Left ventricle myocardium superior (tissue), 1 donor: ENCODE results near the gene WNT1. TPM values are rescaled to one million over a fixed set of nuclear protein-coding genes. Genes with fewer than 3 reads are reported as not detected.

ENCODE experiments used
- ATAC-seq: fragments of 200-7000 bp; cut with Tn5 transposase; one replicate; pipeline ENCODE4 v1.9.1; 2020; ENCODE audit warnings: mild to moderate bottlenecking, moderate library complexity
- DNase-seq: peaks from one replicate; pipeline ENCODE4 v3.0.0-alpha.2; 2020
- intact Hi-C: fragments of 100-400 bp; cut with micrococcal nuclease; formaldehyde crosslinking; loops from one replicate; pipeline ENCODE4 v1.11.0; 2022
- total RNA-seq: library from RNA; stranded (reverse); fragmentation: NEBNext Ultra II Directional; extraction: Animal tissue kit (Norgen Biotek cat#: 25700); gene quantifications from one replicate; pipeline ENCODE4 v1.2.1, GENCODE V29; 2021
- donor health status: DM: no; HTN: yes; CAD: no; lungs with severe emphysema.

The WNT1 gene
- total RNA-seq, 1 donor from 2014 or later: not detected

DNA sequence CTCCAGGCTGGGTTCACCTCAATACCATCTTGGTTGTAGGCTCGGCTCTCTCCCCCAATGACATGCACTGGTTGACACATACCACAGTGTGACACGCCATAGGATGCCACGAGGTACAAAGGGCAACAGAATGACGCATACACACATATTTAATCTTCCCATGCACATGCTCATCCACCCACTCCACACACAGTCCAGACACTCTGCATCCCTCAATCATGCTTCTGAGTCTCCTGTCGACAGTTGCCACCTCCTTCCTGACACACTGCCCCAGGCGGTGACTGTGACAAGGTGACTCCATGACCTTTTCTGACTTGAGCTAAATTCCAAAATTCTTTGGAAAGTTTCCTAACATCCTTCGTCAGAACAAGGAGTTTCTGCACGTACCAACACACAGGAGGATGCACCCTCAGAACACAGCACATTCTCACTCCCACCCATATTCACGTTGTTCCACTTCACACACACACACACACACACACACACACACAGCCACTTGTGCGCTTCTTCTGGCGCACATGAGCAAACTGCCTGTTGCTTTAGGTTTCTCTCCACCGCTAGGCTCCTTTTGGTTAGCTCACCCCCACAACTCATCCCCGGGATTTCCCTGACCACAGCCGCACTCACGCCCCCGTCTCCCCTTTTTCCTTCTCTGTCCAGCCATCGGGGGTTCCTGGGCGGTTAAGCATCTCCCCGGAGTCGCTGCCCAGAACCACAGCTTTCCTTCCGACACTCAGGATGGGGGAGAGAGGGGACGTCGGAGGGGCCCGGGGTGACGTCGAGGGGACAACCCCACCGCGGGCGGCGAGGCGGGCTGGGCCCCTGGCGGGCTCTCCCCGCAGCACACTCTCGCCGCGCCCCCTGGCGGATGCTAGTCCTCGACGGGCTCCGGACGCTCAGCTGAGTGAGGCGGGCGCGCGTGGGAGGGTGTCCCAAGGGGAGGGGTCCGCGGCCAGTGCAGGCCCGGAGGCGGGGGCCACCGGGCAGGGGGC lies 536 bp upstream of the WNT1 start:
- intact Hi-C loops: no loop called here

DNA sequence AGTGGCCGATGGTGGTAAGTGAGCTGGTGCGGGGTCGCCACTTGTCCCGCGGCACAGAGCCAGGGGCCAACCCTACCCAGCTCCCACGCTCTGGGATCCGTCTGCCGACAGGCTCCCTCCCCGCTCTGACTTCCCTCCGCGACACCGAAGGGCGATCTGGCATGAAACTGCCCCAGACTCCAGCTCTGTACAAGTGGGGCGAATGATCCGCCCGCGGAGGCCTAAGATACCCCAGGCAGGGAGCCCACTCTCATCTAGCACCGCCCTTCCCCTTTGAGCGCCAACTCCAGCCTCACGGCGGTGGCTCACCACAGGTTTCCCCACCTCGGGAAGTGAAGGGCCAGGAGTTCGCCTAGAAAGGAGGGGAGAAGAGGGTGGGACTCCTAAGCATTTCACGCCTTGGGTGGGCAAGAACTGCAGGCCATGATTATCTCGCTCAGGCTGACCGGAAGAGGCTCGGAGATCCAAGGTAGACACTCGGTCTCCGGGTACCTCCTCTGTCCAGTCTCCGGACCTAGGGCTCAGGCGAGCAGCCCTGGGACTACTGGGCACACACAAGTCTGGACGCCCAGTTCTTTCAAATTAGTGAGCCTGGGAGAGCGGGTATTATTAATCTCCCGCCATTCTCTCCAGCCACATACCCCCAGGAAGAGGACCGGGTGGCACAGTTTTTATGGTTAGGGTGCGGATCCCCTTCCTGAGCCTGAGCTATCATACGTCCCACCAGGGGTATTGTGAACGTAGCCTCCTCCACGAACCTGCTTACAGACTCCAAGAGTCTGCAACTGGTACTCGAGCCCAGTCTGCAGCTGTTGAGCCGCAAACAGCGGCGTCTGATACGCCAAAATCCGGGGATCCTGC lies 849 bp downstream of the WNT1 start:
- no peak for DNase-seq
- intact Hi-C loops: no loop called here
- ATAC-seq: no peak

More for the DNA sequence above, 536 bp upstream of the WNT1 start:
- ATAC-seq (peak; percentile 34), DNase-seq (peak; percentile 81)

DNA sequence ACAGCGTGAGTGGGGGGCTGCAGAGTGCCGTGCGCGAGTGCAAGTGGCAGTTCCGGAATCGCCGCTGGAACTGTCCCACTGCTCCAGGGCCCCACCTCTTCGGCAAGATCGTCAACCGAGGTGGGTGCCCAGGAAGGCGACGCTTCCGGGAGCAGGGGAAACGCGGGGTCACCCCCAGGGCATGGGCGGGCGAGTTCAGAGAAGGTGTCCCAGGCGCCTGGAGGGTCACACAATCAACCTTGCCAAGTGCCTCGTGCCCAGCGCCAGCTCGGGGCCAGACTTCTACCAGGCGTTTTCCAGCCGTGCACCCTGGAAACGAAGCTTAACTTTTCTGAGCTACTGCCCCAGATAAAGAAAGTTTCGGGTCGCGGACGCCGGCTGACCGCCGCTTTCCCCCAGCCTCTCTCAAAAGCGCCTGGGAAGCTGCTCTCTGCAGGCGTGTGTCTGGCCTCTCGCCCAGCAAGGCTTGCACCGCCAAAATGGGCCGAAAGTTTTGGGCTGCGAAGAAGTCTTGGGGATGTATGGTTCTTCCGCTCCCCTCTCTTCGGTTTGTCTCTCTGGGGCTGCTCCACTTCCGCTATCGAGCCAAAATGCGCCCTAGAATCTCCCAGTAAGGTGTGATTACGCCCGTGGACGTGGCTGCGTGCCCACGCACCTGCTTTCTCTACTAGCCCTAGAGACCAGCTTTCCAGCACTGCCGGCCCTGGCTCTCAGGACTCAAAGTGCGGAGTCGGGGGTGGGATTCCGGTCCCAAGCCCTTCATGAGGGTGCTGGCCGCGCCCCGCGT lies 1.7 kb downstream of the WNT1 start:
- intact Hi-C loops: loop anchor here (10.0 kb wide), 1 partner anchor 45 kb away; no protein-coding TSS in a partner anchor
- ATAC-seq (peak; percentile 17), DNase-seq (peak; percentile 50)

DNA sequence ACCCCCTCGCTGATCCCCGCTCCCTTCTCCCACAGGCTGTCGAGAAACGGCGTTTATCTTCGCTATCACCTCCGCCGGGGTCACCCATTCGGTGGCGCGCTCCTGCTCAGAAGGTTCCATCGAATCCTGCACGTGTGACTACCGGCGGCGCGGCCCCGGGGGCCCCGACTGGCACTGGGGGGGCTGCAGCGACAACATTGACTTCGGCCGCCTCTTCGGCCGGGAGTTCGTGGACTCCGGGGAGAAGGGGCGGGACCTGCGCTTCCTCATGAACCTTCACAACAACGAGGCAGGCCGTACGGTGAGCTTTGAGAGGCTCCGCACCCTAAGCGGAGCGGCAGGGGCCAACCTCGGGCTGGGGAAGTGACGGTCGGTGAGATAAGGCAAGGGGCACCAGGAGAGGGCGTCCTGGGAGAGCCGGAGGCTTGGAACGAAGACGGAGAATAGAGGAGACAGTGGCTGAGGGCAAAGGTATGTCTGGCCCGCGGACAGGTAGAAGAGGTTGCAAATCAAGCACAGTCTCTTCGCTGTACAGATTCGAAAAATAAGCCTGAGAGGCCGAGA lies 2.3 kb downstream of the WNT1 start:
- intact Hi-C loops: loop anchor here (10.0 kb wide), 1 partner anchor 46 kb away; no protein-coding TSS in a partner anchor
- DNase-seq: no peak

DNA sequence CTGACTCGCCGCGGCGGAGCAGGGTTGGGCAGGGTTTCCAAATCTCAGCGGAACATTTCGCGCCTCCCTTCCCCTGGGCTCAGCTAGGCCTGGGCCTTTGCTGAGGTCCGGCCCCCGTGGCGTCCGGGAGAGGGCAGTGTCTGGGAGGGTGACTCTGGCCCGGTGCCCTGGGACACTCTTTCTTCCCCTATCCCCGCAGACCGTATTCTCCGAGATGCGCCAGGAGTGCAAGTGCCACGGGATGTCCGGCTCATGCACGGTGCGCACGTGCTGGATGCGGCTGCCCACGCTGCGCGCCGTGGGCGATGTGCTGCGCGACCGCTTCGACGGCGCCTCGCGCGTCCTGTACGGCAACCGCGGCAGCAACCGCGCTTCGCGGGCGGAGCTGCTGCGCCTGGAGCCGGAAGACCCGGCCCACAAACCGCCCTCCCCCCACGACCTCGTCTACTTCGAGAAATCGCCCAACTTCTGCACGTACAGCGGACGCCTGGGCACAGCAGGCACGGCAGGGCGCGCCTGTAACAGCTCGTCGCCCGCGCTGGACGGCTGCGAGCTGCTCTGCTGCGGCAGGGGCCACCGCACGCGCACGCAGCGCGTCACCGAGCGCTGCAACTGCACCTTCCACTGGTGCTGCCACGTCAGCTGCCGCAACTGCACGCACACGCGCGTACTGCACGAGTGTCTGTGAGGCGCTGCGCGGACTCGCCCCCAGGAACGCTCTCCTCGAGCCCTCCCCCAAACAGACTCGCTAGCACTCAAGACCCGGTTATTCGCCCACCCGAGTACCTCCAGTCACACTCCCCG lies 3.0 kb downstream of the WNT1 start:
- DNase-seq: peak; percentile 55
- intact Hi-C loops: loop anchor here (10.0 kb wide), 1 partner anchor 46 kb away; no protein-coding TSS in a partner anchor
- peak; percentile 24 for ATAC-seq

More for the DNA sequence above, 2.3 kb downstream of the WNT1 start:
- ATAC-seq: peak; percentile 4

DNA sequence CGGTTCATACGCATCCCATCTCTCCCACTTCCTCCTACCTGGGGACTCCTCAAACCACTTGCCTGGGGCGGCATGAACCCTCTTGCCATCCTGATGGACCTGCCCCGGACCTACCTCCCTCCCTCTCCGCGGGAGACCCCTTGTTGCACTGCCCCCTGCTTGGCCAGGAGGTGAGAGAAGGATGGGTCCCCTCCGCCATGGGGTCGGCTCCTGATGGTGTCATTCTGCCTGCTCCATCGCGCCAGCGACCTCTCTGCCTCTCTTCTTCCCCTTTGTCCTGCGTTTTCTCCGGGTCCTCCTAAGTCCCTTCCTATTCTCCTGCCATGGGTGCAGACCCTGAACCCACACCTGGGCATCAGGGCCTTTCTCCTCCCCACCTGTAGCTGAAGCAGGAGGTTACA lies 3.6 kb downstream of the WNT1 start:
- no peak for DNase-seq
- ATAC-seq: no peak
- intact Hi-C loops: loop anchor here (10.0 kb wide), 1 partner anchor 47 kb away; no protein-coding TSS in a partner anchor

DNA sequence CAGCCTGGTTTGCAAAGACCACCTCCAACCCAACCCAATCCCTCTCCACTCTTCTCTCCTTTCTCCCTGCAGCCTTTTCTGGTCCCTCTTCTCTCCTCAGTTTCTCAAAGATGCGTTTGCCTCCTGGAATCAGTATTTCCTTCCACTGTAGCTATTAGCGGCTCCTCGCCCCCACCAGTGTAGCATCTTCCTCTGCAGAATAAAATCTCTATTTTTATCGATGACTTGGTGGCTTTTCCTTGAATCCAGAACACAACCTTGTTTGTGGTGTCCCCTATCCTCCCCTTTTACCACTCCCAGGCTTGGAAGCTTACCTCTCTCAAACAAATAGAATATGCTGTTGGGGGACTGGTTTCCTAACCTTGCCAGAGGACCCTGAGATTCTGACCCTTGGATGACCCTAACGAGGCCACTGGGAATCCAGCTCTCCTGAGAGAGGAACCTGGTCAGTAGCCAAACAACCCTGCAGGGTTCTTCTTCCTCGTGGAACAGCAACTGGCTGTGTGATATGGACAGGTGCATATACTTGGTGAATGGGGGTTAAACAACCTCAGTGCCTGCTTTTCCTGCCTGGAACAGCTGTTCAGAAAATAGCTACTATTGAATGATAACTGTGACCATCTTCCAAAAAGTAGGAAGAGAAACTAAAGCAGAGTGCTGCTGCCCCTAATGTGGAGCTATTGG lies 4.4 kb downstream of the WNT1 start:
- DNase-seq: no peak
- ATAC-seq: no peak
- intact Hi-C loops: loop anchor here (10.0 kb wide), 1 partner anchor 48 kb away; no protein-coding TSS in a partner anchor

DNA sequence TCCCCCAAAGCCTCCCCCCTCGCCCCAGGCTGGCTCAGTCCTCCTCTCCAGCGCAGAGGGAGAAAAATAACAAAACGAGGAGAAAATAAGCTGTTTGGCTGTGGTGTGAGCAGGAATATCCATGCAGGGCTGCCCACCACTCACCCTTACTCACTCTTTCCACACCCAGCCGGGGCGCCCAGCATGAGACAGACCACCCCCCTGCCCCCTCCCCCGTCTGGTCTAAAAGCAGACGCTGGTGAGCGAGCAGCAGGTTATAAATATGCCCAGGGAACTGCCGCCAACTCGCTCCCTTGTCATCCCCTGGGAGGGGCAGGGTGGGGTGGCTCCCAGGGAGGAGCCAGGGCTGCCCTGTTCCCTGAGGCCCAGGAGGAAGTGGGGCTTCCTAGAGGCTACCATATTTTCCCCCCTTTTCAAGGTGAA lies 7.4 kb downstream of the WNT1 start:
- peak; percentile 93 for ATAC-seq
- DNase-seq: peak; percentile 79
- intact Hi-C loops: loop anchor here (10.0 kb wide), 1 partner anchor 51 kb away; no protein-coding TSS in a partner anchor

DNA sequence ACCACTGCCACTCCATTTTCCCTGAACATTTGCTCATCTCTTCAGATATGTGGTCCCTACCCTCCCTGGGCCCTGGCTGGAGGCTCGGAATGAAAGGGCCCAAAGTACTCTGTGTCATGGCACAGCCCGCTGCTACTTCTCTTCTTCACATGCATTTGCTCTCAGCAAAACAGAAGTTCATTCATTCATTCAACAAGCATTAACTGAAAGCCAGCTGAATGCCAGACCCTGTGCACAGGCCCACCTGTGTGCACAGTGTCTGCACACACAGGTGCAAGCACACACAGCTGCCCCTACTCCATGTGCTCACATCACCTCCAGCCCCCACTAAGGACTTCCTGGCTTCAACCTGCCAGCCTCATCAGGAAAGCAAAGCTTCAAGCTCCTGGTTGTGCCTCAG lies 7.8 kb downstream of the WNT1 start:
- intact Hi-C loops: loop anchor here (10.0 kb wide), 1 partner anchor 51 kb away; no protein-coding TSS in a partner anchor
- ATAC-seq (no peak), DNase-seq (no peak)

DNA sequence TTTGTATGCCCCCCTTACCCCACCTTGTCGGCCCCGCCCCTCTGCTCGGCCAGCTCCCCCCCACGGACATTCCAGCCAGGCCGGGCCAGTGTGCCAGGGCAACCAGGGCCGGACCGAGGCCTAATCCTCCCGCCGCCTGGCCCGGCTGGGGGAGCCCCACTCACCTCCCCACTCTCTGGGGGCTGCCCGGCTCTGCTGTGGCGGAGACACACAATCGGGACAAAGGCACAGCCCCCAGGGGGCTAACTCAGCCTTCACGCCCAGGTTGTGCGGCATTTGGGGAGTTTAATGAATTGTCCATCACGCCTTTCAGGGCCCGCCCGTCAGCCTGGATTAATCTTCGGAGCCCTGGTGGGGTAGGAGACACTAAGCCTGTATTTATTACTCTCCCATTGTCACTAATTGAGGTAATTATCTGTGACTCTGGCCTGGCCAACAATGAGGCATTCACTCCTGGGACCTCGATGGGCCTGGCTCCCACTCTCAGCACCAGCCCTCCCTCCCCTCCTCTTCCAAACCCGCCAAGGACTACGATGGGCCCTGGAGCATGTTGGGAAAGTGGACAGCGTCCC lies 8.7 kb downstream of the WNT1 start:
- intact Hi-C loops: loop anchor here (10.0 kb wide), 1 partner anchor 52 kb away; no protein-coding TSS in a partner anchor
- no peak for DNase-seq
- no peak for ATAC-seq

DNA sequence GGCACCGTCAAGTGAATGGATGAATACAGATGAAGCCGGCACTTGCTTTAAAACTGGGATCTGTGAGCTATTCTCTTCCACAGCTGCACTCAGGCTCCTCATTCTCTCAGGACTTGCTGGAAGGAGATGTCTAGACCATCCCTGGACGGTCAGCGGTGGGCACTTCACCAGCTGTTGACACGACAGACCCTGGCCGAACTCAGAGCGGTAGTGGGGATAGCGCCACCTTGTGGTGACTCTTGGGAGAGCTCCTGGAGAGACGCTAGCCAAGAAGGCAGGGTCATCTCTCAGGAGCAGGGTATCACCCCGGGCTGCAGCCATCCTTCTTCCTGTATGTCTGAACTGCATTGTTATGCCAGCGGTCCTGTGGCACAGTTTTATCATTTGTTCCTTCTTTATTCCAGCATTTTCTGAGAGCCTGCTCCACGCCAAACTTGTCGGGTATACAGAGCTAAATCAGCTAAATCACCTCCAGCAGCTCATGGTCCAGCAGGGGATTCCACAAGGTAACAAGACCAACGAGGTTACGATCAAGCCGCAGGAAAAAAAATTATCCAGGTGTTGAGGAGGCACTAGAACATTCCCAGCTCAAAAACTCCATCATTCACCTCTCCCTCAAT lies 10.0 kb downstream of the WNT1 start:
- ATAC-seq (peak; percentile 57), DNase-seq (peak; percentile 77)
- intact Hi-C loops: loop anchor here (10.0 kb wide), 1 partner anchor 53 kb away; no protein-coding TSS in a partner anchor

DNA sequence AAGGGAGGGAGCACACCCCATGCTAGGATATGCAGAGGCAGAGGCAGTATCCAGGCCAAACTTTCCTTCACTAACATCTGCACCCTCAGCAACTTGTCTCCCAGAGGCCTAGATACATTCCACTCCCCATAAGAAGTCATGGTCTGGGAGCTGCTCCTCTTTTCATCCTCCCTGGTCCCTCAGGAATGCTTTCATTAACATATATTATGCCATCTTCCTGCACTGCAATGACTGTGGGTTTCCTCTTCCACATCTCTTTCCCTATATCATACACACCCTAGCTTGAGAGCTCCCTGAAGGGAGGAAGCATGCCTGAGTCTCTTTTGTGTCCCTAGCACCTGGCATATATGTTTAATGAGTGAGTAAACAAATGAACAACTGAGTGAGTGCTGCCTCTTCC lies 12.4 kb downstream of the WNT1 start:
- intact Hi-C loops: no loop called here
- no peak for DNase-seq
- ATAC-seq: no peak

DNA sequence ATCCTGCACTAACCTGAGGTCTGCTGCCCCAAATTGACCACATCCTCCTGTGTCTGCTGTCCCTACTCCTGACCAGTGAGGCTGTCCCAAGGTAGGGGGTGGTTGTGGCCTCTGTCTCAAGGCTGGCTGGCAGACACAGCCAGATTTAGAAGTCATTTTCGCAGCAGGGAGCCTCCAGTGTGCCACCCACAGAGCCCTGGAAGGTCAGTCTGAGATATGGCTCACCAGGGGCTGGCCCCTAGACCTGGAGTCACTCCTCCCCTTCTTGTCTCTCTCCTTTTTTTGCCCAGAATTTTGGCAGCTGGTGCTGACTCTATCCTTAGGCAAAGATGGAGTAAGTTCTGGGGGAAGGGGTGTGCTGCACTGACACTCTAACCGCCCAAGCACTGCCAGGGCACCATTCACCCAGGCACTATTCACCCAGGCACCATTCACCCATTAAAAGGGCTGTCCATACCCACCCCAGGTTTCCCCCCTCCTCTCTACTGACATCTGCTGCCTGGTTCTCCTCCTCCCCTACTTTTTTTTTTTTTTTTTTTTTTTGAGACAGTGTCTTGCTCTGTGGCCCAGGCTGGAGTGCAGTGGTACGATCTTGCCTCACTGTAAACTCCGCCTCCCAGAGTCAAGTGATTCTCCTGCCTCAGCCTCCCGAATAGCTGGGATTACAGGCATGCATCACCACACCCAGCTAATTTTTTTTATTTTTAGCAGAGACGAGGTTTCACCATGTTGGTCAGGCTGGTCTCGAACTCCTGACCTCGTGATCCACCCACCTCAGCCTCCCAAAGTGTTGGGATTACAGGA lies 13.3 kb downstream of the WNT1 start:
- intact Hi-C loops: no loop called here
- no peak for ATAC-seq
- DNase-seq: no peak

DNA sequence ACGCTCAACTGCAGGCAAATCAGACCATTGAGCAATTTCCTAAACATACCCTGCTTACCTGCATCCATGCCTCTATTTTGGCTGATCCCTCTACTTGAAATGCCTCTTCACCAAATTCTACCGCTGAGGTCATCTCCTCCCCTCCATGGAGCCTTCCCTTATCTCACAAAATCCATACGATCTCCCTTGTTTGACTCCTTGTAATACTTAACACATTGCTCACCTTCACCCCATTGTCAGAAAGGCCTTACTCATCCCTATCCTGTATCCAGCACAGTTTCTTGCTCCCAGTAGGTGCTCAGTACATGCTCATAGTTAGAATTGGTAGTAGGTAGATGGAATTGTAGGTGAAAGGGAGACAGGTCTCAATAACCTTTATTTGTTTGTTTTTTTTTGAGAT lies 15.7 kb downstream of the WNT1 start:
- no peak for ATAC-seq
- intact Hi-C loops: no loop called here
- no peak for DNase-seq
